ENCODE results near the gene REEP3. TPM values are rescaled to one million over a fixed set of nuclear protein-coding genes. Genes with fewer than 3 reads are reported as not detected.

The REEP3 gene
- total RNA-seq, 2 donors from 2014 or later: 20.8 to 22.1 TPM

DNA sequence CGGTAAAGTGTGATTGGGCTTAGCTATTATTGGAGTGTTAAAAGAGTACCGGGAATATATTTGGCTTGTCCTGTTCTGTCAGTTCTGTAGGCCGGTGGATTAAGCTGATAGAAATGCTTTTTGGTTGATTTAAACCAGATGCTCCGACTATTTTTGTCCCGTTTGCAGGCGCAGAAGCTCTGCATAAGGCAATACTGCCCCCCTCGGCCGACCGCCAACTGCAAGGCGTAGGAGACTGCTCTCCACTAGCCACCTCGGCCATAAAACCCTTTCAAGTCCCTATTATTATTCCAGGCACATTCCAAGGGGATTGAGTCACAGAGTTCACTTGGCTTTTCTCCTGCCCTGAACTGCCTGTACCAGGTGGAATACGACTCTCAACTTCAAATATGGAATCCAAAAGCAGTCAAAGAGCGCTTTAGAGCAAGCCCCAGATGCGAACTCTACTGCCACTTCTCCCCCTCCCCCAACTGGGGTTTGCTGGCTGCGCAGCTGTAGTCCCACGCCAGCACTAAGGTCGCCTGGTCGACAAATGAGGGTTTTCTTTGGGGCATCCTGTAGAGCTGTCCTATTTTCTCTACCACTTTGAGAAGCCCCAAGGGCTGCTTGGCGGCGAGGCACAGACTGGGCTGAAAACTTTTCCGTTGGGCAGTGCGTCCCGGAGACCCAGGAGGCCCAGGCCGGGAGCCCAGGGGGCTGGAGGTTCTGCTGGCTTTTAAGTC lies 108.3 kb downstream of the REEP3 start:
- Histone ChIP-seq H3K4me3 (peak overlapping the region; percentile 40 to 49), H3K9me3 (no peaks in the 10 kb centered on the region), H3K27me3 (no peaks in the 10 kb centered on the region), H3K27ac (peak overlapping the region; percentile 98 to 100 (median 100)), H3K36me3 (replicated peaks in 1 of 2; ENCODE audit: insufficient read depth in 1 of 2, low read depth in 2 of 2) (no peaks in the 10 kb centered on the region), H3K4me1 (peaks cover 18% of the 10 kb centered on the region)
- peak; percentile 95 to 98 (median 96) for DNase-seq
- TF ChIP-seq, protein P1, sequence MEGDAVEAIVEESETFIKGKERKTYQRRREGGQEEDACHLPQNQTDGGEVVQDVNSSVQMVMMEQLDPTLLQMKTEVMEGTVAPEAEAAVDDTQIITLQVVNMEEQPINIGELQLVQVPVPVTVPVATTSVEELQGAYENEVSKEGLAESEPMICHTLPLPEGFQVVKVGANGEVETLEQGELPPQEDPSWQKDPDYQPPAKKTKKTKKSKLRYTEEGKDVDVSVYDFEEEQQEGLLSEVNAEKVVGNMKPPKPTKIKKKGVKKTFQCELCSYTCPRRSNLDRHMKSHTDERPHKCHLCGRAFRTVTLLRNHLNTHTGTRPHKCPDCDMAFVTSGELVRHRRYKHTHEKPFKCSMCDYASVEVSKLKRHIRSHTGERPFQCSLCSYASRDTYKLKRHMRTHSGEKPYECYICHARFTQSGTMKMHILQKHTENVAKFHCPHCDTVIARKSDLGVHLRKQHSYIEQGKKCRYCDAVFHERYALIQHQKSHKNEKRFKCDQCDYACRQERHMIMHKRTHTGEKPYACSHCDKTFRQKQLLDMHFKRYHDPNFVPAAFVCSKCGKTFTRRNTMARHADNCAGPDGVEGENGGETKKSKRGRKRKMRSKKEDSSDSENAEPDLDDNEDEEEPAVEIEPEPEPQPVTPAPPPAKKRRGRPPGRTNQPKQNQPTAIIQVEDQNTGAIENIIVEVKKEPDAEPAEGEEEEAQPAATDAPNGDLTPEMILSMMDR (IDR thresholded peaks at IDR 0.05): peak; percentile 44 to 91 (median 78)
- peak in 2 of 3 donors; percentile 25 to 86 for TF ChIP-seq POLR2A (IDR thresholded peaks at IDR 0.05)
- intact Hi-C loops (cut with DNase I): loop anchor here (5.0 kb wide), 1 partner anchor 88 kb away; no protein-coding TSS in a partner anchor
- 0% methylated on average over 24 of the region's 24 CpGs for WGBS, 2 donors
- ATAC-seq: peak; percentile 77

DNA sequence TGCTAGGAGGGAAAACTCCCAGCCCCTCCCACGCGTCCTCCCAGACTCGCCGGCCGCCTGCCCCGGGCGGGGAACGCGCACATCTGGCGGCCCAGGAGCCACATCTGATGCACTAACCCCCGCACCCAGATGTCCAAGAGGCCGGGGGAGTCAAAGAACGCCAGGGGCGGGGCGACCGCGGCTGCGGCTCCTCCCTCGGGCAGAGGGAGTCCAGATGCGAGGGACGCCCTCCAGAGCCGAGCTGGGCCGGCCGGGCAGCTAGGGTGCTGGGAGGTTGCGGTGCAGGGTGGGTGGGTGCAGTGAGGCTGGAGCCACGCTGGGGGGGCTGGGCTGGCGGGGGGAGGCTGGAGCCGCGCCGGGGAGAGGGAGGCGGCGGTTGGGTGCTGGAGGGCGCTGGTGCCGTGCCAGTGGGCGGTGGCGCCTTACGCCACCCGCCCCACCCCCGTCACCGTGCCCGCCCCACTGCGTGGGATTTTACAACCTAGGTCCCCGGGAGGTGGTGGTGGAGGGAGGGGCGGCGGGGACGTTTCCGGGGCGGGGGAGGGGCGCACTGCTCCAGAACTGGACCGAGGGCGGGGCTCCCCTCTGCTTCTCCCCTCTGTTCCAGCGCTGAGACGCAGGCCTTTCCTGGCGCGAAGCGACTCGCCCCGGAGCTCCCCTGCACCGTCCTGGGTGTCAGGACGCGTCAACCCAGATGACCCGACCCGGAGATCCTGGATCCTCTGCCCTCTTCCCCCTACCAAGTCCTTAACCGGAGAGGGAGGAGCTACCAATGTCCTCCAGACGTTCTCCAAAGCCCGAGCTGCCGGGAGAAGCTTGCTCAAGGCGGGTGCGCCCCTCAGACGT lies 109.1 kb downstream of the REEP3 start:
- intact Hi-C loops (cut with DNase I): loop anchor here (5.0 kb wide), 1 partner anchor 87 kb away; no protein-coding TSS in a partner anchor
- H3K4me3 ChIP-seq: peak overlapping the region; percentile 40 to 49
- 0% methylated on average over 2 to 41 of the region's 70 CpGs for WGBS, 2 donors

DNA sequence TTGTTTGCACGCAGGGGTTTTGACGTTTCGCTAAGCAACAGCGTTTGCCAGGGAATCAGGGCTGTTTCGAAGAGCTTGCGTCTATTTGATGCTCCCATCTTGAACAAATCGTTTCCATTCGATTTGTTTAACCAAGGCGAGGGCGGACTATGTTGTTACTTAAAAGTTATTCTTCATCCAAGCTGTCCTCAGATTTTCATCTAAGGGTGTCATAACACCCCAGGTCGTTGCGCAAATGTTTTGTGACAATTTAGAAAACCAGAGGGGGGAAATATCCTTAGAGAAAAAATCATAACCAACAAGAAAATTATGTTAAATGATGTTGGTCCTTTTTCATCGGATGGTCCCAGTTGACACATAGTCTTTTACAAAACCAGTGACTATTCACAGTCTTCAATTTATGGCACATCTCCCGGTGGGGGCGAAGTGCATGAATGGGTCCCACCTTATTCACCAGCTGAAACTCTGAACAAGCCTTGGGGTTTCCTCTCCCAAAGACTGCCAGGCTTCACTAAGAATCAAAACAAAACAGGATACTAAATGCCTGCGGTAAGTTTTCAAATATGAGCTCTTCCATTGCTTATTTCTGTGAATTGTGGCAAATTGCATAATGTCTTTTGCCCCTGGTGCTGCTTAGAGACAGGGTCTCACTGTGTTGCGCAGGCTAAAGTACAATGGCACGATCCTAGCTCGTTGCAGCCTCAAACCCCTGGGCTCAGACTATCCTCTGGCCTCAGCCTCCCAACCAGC lies 109.9 kb downstream of the REEP3 start:
- ATAC-seq (no peak), DNase-seq (no peak)
- 21 to 26% methylated on average over 19 of the region's 19 CpGs for WGBS, 2 donors
- peak overlapping the region; percentile 98 to 100 (median 100) for H3K27ac ChIP-seq
- TF ChIP-seq, protein P1 (IDR thresholded peaks at IDR 0.05): no peak
- H3K9me3 ChIP-seq: no peaks in the 10 kb centered on the region
- H3K36me3 ChIP-seq (replicated peaks in 1 of 2; ENCODE audit: insufficient read depth in 1 of 2, low read depth in 2 of 2): no peaks in the 10 kb centered on the region
- peaks cover 18% of the 10 kb centered on the region for H3K4me1 ChIP-seq
- no peaks in the 10 kb centered on the region for H3K27me3 ChIP-seq
- intact Hi-C loops (cut with DNase I): loop anchor here (5.0 kb wide), 1 partner anchor 86 kb away; no protein-coding TSS in a partner anchor
- peak overlapping the region; percentile 40 to 49 for H3K4me3 ChIP-seq

More for the DNA sequence above, 109.1 kb downstream of the REEP3 start:
- no peaks in the 10 kb centered on the region for H3K9me3 ChIP-seq
- H3K27me3 ChIP-seq: no peaks in the 10 kb centered on the region
- DNase-seq: peak; percentile 93 to 96 (median 94)
- H3K27ac ChIP-seq: peak overlapping the region; percentile 98 to 100 (median 100)
- H3K4me1 ChIP-seq: peaks cover 18% of the 10 kb centered on the region
- no peaks in the 10 kb centered on the region for H3K36me3 ChIP-seq (replicated peaks in 1 of 2; ENCODE audit: insufficient read depth in 1 of 2, low read depth in 2 of 2)
- TF ChIP-seq, protein P1 (IDR thresholded peaks at IDR 0.05): peak in 1 of 7 experiments; percentile 11
- peak; percentile 75 to 85 (median 81) for TF ChIP-seq POLR2A (IDR thresholded peaks at IDR 0.05)
- ATAC-seq: peak; percentile 82

- H3K36me3 ChIP-seq (replicated peaks in 1 of 2; ENCODE audit: insufficient read depth in 1 of 2, low read depth in 2 of 2): no peaks in the 10 kb centered on the region
- H3K4me1 ChIP-seq: peaks cover 18% of the 10 kb centered on the region
- no peak overlapping the region for H3K4me3 ChIP-seq
- ATAC-seq (no peak), DNase-seq (no peak)
- no peaks in the 10 kb centered on the region for H3K27me3 ChIP-seq
- WGBS, 2 donors: 47 to 57% methylated on average over 3 of the region's 3 CpGs
- intact Hi-C loops (cut with DNase I): loop anchor here (5.0 kb wide), 1 partner anchor 85 kb away; no protein-coding TSS in a partner anchor
- no peak overlapping the region for H3K27ac ChIP-seq
- H3K9me3 ChIP-seq: no peaks in the 10 kb centered on the region
- TF ChIP-seq, protein P1 (IDR thresholded peaks at IDR 0.05): no peak
- no peak for TF ChIP-seq POLR2A (IDR thresholded peaks at IDR 0.05)
Observed at GRCh38 chr10:63631991-63632390, 110.8 kb downstream of the REEP3 start.

Data from body of pancreas (tissue), 4 donors.